Measurements from ENCODE around the gene DIS3L2.
"Not testable (repeated sequence)": the region's sequence is repeated elsewhere in the genome, so short reads cannot be mapped to it uniquely, and the experiment has no call there.

The DIS3L2 gene

DNA sequence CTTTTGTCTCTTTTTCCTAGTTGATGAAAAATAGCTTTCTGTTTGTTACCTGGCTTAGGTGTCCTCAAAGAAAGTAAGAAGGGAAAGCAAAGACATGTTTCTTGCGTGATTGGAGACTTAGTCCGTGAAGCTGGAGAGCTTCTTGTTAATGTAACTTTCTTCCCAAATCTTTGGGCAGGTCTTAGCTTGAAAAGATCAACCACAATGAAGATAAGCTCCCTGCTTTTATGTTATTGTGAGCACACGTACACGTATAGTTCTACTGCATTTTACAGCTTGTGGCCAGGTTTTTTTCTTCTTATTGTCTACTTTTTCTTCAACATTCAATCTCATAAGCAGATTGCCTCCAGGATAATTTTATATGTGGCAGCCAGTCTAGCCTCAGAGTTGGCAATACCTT lies 99.8 kb downstream of the DIS3L2 start:
- DNase-seq, result no peak

DNA sequence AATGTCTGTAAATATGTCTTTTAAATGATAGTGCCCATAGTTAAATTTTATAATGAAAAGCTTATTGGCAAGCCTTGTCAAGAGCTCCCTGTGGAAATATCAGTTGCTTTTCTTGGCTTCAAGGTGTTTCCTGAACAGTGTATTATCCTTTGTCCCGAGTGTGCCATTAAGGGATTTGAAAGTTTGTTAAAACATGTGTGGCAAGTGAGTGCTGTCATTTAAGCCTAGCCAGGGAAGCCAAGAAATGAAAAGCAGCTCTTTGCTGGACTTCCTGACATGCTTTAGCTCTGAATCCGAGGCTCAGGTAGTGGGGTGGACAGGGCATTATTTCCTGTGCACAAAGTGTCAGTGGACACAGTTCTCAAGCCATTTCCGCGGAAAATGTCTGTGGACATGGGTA lies 111.5 kb downstream of the DIS3L2 start:
- no peak for DNase-seq

DNA sequence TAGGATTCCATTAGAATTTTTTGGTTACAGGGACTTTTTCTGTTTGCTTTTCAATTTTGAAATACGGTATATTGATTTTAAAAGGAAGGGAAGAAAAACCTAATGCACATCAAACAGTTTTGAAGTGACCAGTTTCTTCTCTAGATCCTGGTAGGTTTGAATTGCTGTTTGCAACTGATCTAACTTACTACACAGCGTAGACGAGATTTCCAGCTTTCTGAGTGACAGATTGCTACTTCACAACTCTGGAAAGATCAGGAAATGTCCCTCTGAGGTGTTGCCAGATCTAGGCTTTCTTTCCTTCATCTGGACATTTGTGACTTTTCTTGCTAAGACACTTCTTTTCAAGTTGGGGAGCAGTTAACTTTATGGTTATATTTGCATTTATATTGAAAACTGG lies 112.2 kb downstream of the DIS3L2 start:
- DNase-seq, result no peak

DNA sequence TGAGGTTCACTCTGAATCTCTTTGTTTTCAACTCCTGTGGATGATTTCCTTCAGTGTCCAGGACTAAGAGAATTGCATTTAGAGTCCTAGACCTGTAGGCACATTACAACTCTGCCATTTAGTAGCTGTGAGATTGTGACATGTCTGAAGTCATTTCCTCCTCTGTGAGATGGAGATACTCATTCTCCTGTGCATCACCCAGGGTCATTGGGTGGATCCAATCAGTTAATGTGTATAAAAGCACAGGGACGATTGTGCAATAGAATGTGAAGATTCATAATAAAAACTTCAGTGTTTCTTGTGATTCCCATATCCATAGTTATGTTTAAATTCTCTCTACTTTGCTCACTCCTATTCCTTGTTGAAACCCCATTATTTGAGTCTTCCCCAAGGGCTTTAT lies 113.6 kb downstream of the DIS3L2 start:
- DNase-seq, result no peak

DNA sequence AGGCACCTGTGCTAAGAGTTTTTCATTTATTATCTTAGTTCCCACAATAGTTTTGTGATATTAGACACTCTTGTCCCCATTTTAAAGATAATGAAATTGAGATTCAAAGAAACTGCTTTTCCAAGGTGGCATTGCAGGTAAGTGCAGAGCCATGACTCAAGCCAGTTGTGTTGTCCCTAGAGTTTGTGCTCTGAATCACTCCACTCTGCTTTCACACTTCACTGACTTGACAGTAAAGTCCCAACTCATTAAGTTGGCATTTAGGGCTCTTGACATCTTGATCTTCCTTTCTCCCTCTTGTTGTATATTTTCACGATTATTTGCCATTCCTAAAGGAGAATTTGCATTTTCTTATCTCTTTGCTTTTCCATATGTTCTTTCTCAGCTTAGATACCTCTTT lies 114.3 kb downstream of the DIS3L2 start:
- DNase-seq, result no peak

DNA sequence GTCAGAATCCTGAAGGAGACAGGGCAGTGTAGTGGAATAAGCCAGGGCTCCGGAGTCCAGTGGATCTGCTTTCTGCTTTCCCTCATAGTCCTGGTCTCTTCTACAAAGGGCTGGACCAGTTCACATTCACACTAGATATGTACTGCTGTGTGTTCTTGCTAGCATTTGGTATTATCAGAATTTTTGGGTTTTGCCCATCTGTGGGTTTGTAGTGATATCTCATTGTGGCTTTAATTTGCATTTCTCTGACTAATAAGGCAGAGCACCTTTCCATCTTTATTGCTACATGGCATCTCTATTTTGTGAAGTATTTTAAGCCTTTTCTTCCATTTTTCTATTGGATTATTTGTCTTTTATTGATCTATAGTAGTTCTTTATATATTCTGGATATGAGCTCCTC lies 114.8 kb downstream of the DIS3L2 start:
- DNase-seq, result no peak

DNA sequence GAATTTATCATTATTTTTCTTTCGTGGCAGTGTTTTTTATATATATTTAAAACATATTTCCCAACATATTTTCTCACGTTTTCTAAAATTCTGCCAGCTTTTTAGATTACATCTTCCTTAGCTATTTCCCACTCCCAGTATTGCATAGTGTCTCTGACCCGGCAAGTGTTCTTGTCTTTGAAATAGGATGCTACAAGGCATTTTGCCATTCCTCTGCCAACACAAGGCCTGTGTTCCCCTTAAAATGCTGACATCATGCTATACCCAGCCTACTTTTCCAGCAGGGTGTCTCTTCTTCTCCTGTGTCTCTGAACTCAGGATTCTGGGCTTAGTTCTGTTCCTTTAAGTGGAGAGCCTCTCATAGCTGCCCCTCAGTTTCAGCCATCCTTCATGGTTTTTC lies 115.2 kb downstream of the DIS3L2 start:
- no peak for DNase-seq

DNA sequence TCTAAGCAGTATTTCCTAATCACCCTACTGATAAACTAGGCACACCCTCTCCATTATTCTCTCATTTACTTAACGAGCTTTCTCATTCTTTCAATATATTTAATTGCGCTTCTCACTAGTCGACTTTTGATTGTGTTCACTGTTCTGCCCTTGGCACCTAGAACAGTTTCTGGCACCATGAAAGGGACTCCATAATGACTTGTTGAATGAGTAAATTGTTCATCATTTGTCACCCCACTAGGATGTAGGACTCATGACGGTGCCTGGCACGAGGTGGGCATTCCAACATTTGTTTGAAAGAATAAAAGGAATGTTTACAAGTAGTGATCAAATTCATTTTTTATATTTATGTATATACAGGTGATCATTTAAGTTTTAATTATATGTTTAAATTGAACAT lies 123.7 kb downstream of the DIS3L2 start:
- no peak for DNase-seq

DNA sequence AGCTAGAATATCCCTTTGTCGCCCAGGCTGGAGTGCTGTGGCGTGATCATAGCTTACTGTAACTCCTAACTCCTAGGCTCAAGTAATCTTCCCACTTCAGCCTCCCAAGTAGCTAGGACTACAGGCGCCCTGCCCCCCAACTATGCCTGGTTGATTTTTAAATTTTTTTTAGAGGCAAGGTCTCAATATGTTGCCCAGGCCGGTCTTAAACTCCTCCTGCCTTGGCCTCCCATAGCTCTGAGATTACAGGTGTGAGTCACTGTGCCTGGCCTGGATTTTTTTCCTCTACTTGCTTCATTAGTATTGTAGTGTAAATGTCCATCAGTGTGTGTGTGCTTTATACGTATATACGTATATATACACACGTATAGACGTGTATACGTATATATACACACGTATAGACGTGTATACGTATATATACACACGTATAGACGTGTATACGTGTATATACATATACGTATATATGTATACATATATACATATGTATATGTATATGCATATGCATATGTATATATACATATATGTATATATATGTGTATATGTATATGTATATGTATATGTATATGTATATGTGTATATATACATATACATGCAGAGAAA lies 124.4 kb downstream of the DIS3L2 start:
- no peak for DNase-seq

DNA sequence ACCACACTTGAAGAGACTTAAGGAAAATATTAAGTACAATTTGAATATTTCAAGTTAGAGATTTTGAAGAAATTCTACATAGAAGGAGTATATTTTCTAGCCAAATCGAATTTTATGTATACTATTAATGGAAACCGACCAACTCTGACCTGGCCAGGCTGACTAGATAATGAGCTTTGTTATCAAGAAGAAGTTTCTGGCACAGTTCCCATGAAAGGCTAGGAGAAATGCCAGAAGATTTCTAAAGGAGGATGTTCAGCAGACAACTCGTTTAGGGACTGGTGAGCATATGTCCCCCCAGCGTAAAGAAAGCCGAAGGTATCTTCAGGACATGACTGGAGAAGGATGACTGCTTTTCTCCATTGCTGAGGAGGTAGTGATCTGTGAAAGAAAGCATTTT lies 127.3 kb downstream of the DIS3L2 start:
- DNase-seq, result no peak

DNA sequence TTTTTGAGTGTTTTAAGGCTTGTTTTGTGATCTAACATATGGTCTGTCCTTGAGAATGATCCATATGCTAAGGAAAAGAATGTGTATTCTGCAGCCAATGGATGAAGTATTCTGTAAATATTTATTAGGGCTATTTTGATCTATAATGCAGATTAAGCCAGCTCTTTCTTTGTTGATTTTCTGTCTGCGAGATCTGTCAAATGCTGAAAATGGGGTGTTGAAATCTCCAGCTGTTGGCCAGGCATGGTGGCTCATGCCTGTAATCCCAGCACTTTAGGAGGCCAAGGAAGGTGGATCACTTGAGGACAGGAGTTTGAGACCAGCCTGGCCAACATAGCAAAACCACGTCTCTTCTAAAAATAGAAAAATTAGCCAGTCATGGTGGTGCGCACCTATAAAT lies 132.7 kb downstream of the DIS3L2 start:
- no peak for DNase-seq

DNA sequence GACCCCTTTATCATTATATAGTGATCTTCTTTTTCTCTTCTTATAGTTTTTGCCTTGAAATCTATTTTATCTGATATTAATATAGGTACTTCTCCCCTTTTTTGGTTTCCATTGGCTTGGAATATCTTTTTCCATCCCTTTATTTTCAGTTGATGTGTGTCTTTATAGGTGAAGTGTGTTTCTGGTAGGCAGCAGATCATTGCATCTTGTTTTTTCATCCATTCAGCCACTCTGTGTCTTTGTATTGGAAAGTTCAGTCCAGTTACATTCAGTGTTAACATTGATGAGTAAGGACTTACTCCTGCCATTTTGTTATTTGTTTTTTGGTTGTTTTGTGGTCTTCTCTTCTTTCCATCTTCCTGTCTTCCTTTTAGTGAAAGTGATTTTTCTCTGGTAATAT lies 133.4 kb downstream of the DIS3L2 start:
- DNase-seq, result no peak

DNA sequence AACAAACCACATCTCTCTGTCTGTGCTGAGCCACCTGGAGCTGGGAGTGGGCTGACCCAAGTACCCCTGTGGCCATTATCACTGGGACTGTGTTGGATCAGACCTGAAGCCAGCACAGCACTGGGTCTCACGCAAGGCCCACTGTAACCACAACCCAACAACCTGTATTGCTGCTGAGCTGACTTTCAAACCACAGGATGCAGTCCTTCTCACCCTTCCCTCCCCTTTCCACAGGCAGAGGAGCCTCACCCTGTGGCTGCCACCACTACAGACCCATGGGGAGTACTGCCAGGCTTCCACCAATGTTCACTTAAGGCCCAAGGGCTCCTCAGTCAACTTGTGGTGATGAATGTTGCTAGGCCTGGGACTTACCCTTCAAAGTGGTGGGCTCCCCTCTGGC lies 135.7 kb downstream of the DIS3L2 start:
- no peak for DNase-seq

DNA sequence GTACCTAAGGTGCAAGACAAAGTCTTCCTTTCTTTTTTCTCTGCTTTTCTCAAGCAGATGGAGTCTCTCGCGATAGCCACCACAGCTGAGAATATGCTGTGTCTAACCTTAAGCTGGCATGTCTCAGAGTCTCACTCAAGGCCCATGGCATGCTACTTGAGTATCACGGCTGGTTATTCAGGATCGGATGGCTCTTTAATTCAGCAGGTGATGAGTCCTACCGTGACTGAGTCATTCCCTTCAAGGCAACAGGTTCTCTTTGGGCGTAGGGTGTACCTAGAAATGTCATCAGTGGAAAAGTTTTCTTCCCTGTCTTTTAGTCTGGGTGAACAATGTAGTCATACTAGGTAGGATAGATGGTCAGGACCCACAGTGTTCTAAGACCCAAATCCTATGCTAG lies 136.2 kb downstream of the DIS3L2 start:
- no peak for DNase-seq

DNA sequence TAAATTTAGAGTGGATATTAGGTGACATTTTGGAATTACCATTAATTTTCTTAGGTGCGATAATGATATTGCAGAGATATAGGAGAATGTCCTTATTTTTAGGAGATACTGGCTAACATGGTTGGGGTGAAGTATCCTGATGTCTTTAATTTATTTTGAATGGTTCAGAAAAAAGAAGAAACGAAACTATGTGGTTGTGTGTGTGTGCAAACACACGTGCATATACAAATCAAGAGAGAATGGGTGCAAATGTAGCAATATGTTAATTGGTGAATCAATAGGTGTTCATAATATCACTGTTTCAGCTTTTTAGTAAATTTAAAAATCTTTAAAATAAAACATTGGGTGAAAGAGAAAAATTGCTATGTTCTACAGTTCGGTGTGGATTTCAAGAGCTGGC lies 140.9 kb downstream of the DIS3L2 start:
- no peak for DNase-seq

DNA sequence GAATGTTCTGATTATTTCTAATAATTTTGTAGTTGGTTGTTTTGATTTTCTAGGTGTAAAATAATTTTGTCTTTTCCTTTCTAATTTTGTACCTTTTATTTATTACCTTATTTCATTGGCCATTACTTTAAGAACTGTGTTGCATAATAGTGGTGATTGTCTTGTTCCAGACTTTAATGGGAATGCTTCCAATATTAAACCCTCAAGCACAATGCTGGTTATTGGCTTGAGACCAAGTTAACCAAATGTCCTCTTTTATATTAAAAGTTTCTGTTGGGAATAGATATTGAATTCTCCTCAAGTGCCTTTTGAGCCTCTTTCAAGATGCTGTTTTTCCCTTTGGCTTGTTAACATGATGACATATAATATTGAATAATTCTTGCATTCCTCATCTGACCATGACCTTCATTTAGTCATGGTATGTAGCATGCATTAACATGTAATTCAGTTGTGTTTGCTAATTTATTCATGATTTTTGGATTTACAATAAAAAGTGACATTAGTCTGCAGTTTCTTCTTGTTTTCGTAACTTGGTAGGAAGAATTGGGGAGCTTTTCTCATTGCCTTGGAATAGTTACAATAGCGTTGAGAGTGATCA lies 141.7 kb downstream of the DIS3L2 start:
- DNase-seq, result no peak

DNA sequence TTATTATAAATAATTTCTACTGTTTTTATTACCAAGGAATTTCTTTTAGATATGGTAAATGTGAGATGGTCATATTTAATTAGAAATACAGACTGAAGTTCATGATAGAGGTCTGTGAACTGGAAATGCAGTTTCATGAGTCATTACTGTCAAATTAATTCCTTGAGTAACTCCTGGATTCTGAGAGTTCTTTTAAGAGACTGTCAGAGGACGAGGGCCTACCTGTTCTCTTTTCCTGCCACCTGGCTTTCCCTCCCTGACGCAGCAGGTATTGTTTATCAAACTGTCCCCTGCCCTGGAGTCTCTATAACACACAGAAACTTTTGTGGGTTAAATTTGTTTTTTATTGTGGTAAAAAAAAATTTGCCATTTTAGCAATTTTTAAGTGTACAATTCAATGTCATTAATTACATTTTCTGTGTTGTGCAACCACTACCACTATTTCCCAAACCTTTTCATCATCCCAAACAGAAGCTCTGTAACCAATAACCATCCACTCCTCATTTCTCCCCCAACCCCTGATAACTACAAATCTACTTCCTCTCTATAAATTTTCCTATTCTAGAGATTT lies 142.6 kb downstream of the DIS3L2 start:
- DNase-seq, result no peak

DNA sequence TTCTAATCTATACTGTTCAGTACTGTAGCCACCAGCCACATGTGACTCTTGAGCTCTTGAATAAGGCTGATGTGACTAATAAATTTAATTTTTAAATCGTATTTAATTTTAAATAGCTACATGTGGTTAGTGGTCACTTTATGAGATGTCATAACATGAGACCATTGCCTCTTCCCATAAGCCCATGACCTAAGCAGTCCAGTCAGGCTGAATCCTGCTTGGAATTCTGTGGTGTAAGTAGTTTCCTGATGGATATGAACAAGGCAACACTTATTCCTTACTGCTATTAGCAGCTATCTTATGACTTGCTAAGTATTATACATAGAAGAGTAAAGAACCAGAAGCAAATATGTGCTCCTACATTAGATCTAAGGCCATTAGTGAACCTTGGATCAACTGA lies 150.0 kb downstream of the DIS3L2 start:
- no peak for DNase-seq

DNA sequence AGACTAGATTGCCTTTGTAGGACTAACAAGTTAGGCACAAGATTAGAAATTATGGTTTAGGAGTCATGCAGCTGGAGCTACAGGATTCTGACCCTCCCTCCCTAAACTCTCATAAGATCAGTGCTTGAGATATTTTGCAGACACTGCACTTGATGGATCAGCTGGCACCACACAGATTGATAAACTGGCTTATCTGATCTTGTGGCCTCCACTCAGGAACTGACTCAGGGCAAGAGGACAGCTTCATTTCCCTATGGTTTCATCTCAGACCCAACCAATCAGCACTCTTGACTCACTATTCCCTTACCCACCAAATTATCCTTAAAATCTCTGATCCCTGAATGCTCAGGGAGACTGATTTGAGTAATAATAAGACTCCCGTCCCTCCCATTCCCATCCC lies 152.3 kb downstream of the DIS3L2 start:
- no peak for DNase-seq

DNA sequence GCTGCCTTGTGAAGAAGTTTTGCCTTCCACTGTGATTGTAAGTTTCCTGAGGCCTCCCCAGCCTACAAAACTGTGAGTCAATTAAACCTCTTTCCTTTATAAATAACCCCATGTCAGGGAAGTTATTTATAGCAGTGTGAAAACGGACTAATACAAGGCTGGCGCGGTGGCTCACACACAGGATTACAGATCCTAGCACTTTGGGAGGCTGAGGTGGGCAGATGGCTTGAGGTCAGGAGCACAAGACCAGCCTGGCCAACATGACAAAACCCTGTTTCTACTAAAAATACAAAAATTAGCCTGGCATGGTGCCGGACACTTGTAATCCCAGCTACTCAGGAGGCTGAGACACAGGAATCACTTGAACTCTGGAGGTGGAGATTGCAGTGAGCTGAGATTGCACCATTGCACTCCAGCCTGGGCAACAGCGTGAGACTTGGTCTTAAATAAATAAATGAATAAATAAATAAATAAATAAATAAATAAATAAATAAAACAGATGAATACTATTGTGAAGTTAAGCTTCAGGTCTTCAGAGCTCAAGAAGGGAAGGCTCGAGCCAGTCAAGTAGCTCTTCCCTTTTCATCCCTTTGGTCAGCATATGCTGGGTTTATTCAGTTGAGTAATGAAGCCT lies 154.3 kb downstream of the DIS3L2 start:
- DNase-seq, result not testable (repeated sequence)

DNA sequence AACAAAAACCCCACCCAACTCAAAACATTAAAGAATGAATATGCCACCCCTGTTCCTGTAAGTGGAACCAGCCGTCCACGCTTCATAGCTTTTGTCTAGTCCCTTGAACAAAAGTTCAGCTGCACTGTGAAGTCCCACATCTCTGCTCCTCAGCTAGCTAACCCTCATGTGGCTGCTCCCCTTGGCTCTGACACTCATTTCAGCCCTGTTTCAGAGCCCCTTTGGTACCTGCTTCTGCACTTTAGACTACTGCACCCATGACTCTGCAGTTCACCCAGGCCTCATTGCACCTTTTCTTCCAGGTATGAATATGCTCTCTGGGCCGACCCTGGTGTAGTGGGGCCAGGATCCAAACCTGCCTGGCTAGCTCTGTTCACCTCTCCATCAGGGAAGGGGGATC lies 155.3 kb downstream of the DIS3L2 start:
- DNase-seq, result no peak

DNA sequence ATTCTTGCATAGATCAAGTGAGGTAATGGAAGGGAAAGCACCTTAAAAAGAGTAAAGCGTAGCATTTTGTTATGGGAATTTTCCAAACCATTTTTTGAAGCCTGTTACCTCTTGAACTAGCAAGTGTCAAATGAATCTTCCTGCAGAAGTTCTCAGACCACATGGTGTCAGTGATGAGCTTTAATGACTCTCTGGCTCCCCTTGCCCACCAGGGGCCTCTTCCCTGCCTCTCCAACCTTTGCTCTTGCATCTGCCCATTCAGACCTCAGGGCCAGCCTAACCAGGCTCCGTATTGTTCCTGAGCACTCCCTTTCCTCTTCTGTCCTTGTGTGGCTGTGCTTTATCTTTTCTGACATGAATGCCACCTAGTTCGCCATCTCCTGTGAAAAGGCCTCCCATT lies 155.9 kb downstream of the DIS3L2 start:
- DNase-seq, result no peak

DNA sequence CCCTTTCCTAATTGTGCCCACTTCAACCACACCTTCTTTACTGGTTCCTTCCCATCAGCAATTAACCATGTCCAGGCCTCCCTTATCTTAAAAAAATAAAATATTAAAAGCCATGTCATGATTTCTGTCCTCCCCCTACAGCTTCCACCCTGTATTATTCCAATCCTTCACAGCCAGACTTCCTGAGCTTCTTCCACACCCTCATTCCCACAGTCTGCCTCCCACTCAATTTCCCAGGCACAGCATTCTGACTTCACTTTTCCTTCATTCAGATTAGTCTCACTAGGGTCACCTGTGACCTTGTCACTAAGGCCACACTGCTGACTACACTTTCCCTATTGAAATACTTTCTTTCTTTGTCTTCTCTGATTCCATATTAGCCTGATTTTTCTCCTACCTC lies 159.4 kb downstream of the DIS3L2 start:
- DNase-seq, result no peak

DNA sequence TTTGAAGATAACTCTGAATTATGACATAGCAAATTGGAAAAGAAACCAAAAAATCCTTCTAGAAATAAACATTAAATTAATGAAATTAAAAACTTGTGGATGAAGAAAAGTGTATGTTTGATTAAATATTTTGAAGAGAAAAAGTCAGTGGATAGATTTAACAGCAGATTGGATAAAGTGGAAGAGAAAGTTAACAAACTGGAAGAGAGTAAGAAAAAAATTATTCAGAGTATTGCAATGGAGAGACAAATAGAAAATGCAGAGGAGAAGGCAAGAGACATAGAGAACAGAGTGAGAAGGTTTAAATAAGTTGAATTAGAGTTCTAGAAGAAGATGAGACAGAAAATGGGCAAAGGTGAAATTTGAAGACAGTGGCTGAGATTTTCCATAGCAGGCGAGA lies 162.8 kb downstream of the DIS3L2 start:
- DNase-seq, result no peak

All from Kasumi-1 (cell line).